Measurements from ENCODE around the gene TOP2A. TPM values are rescaled to one million over a fixed set of nuclear protein-coding genes. Genes with fewer than 3 reads are reported as not detected.

Gene TOP2A
- total and polyA plus RNA-seq, 2 donors (not counting 1 experiment from before 2014, with no cell fraction given) = 39.2 to 41.6 TPM

DNA sequence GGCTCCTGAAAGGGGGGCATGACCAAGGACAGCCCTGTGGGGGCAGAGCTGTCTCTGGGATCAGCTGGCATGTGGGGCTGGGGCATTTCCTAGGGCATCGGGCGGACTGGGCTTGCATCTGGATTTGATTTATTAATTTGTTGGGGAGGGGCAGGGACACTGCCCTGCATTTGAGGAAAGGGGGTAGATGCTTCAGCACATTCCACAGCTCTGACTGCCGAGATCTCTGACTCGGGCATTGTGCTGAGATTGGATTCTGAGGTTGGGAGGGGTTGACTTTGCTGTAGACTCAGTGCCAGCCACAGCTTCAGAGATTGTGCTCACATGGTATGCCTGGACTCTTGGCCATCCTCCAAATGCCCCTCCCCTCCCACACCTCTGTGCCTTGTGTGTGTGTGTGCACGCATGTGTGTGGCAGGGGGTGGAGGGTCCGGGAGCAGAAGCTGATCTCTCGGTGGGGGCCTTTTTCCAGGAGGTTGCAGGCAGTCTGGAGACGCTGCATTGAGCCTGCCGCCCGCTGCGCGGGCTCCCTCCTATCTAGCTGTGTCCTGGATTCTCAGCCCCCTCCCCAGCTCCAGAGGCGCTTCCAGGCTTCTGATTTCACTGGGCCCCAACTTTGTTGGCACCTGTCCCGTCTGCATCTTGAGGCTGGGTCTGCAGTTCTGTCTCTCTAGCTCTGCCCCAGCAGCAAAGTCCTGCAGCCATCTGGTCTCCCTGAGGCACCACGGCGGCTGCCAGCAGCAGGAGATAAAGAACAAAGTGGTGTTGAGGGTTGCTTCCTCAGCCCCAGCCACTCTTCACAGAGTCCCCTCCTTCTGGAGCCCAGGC is 40.5 kb upstream of the TOP2A start:
- no peak overlapping the region for H2AFZ ChIP-seq (ENCODE audit: low read length)

DNA sequence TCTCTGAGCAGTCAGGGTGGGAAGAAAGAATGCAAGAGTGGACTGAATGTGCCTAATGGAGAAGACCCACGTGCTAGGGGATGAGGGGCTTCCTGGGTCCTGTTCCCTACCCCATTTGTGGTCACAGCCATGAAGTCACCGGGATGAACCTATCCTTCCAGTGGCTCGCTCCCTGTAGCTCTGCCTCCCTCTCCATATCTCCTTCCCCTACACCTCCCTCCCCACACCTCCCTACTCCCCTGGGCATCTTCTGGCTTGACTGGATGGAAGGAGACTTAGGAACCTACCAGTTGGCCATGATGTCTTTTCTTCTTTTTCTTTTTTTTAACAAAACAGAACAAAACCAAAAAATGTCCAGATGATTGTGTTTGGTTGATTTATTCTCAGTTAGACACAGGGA is 39.7 kb upstream of the TOP2A start:
- Histone ChIP-seq H3K9ac (ENCODE audit: insufficient read depth, low read length) (no peak overlapping the region), H3K9me3 (ENCODE audit: control insufficient read depth, insufficient read depth, low read depth, low read length) (no peaks in the 10 kb centered on the region), H2AFZ (ENCODE audit: low read length) (no peak overlapping the region), H4K20me1 (ENCODE audit: control insufficient read depth, extremely low read depth, insufficient read depth, low read length) (no peaks in the 10 kb centered on the region), H3K4me3 (replicated peaks in 1 of 4; ENCODE audit: control extremely low read depth in 1 of 4, insufficient read depth in 1 of 4, low read depth in 3 of 4, low read length in 4 of 4) (no peak overlapping the region), H3K79me2 (ENCODE audit: control insufficient read depth, insufficient read depth, low read length) (peaks cover 5% of the 10 kb centered on the region), H3K27ac (ENCODE audit: insufficient read depth, low read length) (peak overlapping the region; percentile 78), H3K27me3 (ENCODE audit: control insufficient read depth, insufficient read depth, low read length) (no peaks in the 10 kb centered on the region), H3K36me3 (ENCODE audit: control insufficient read depth, insufficient read depth, low read length) (peaks cover 33% of the 10 kb centered on the region), H3K4me1 (ENCODE audit: control insufficient read depth, extremely low read depth, insufficient read depth, low read length) (peaks cover 79% of the 10 kb centered on the region), H3K4me2 (ENCODE audit: extremely low read depth, insufficient read depth, low read length) (peak overlapping the region; percentile 54)
- no peak for DNase-seq (ENCODE audit: low read depth in 2 of 2)
- TF ChIP-seq EZH2 (IDR thresholded peaks at IDR 0.05; ENCODE audit: low read length, missing control alignments) = no peak
- TF ChIP-seq, protein P1, sequence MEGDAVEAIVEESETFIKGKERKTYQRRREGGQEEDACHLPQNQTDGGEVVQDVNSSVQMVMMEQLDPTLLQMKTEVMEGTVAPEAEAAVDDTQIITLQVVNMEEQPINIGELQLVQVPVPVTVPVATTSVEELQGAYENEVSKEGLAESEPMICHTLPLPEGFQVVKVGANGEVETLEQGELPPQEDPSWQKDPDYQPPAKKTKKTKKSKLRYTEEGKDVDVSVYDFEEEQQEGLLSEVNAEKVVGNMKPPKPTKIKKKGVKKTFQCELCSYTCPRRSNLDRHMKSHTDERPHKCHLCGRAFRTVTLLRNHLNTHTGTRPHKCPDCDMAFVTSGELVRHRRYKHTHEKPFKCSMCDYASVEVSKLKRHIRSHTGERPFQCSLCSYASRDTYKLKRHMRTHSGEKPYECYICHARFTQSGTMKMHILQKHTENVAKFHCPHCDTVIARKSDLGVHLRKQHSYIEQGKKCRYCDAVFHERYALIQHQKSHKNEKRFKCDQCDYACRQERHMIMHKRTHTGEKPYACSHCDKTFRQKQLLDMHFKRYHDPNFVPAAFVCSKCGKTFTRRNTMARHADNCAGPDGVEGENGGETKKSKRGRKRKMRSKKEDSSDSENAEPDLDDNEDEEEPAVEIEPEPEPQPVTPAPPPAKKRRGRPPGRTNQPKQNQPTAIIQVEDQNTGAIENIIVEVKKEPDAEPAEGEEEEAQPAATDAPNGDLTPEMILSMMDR (conservative IDR thresholded peaks at IDR 0.05 in 1 of 2, IDR thresholded peaks at IDR 0.05 in 1 of 2; ENCODE audit: low read depth in 1 of 2, low read length in 2 of 2) = no peak

More for the DNA sequence above, 40.5 kb upstream of the TOP2A start:
- DNase-seq (ENCODE audit: low read depth in 2 of 2) = peak; percentile 90 to 91
- no peaks in the 10 kb centered on the region for H3K9me3 ChIP-seq (ENCODE audit: control insufficient read depth, insufficient read depth, low read depth, low read length)
- peaks cover 71% of the 10 kb centered on the region for H3K4me1 ChIP-seq (ENCODE audit: control insufficient read depth, extremely low read depth, insufficient read depth, low read length)
- peak overlapping the region; percentile 54 for H3K4me2 ChIP-seq (ENCODE audit: extremely low read depth, insufficient read depth, low read length)
- no peak overlapping the region for H3K4me3 ChIP-seq (replicated peaks in 1 of 4; ENCODE audit: control extremely low read depth in 1 of 4, insufficient read depth in 1 of 4, low read depth in 3 of 4, low read length in 4 of 4)
- H3K27ac ChIP-seq (ENCODE audit: insufficient read depth, low read length) = peak overlapping the region; percentile 78
- H3K27me3 ChIP-seq (ENCODE audit: control insufficient read depth, insufficient read depth, low read length) = no peaks in the 10 kb centered on the region
- H3K9ac ChIP-seq (ENCODE audit: insufficient read depth, low read length) = no peak overlapping the region
- TF ChIP-seq, protein P1 (conservative IDR thresholded peaks at IDR 0.05 in 1 of 2, IDR thresholded peaks at IDR 0.05 in 1 of 2; ENCODE audit: low read depth in 1 of 2, low read length in 2 of 2) = no peak
- no peak for TF ChIP-seq EZH2 (IDR thresholded peaks at IDR 0.05; ENCODE audit: low read length, missing control alignments)
- no peaks in the 10 kb centered on the region for H4K20me1 ChIP-seq (ENCODE audit: control insufficient read depth, extremely low read depth, insufficient read depth, low read length)
- H3K79me2 ChIP-seq (ENCODE audit: control insufficient read depth, insufficient read depth, low read length) = no peaks in the 10 kb centered on the region
- peaks cover 28% of the 10 kb centered on the region for H3K36me3 ChIP-seq (ENCODE audit: control insufficient read depth, insufficient read depth, low read length)

DNA sequence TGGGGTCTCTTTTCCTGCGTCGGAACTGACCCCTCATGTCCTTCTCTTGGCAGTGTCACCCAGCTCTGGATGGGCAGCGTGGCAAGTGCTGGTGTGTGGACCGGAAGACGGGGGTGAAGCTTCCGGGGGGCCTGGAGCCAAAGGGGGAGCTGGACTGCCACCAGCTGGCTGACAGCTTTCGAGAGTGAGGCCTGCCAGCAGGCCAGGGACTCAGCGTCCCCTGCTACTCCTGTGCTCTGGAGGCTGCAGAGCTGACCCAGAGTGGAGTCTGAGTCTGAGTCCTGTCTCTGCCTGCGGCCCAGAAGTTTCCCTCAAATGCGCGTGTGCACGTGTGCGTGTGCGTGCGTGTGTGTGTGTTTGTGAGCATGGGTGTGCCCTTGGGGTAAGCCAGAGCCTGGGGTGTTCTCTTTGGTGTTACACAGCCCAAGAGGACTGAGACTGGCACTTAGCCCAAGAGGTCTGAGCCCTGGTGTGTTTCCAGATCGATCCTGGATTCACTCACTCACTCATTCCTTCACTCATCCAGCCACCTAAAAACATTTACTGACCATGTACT is 38.8 kb upstream of the TOP2A start:
- H3K4me3 ChIP-seq (replicated peaks in 1 of 4; ENCODE audit: control extremely low read depth in 1 of 4, insufficient read depth in 1 of 4, low read depth in 3 of 4, low read length in 4 of 4) = no peak overlapping the region
- H3K9ac ChIP-seq (ENCODE audit: insufficient read depth, low read length) = no peak overlapping the region
- no peaks in the 10 kb centered on the region for H4K20me1 ChIP-seq (ENCODE audit: control insufficient read depth, extremely low read depth, insufficient read depth, low read length)
- H3K79me2 ChIP-seq (ENCODE audit: control insufficient read depth, insufficient read depth, low read length) = peaks cover 12% of the 10 kb centered on the region
- no peaks in the 10 kb centered on the region for H3K27me3 ChIP-seq (ENCODE audit: control insufficient read depth, insufficient read depth, low read length)
- TF ChIP-seq, protein P1 (conservative IDR thresholded peaks at IDR 0.05 in 1 of 2, IDR thresholded peaks at IDR 0.05 in 1 of 2; ENCODE audit: low read depth in 1 of 2, low read length in 2 of 2) = no peak
- no peak for TF ChIP-seq EZH2 (IDR thresholded peaks at IDR 0.05; ENCODE audit: low read length, missing control alignments)
- no peaks in the 10 kb centered on the region for H3K9me3 ChIP-seq (ENCODE audit: control insufficient read depth, insufficient read depth, low read depth, low read length)
- H3K27ac ChIP-seq (ENCODE audit: insufficient read depth, low read length) = peak overlapping the region; percentile 78
- H2AFZ ChIP-seq (ENCODE audit: low read length) = no peak overlapping the region
- H3K4me2 ChIP-seq (ENCODE audit: extremely low read depth, insufficient read depth, low read length) = no peak overlapping the region
- peak in 1 of 2 donors; percentile 50 for DNase-seq (ENCODE audit: low read depth in 2 of 2)
- peaks cover 79% of the 10 kb centered on the region for H3K4me1 ChIP-seq (ENCODE audit: control insufficient read depth, extremely low read depth, insufficient read depth, low read length)
- H3K36me3 ChIP-seq (ENCODE audit: control insufficient read depth, insufficient read depth, low read length) = peaks cover 35% of the 10 kb centered on the region
